GM12892 (cell line): ENCODE results near the gene CKS1B.

ENCODE experiments used
- POLR2A ChIP-seq: IDR thresholded peaks from 2 replicates; pipeline ENCODE4 v1.6.1; 2011; ENCODE audit warnings: low read depth, low read length, control low read depth
- POLR2AphosphoS5 ChIP-seq: IDR thresholded peaks from 2 replicates; pipeline ENCODE4 v1.6.1; 2011; ENCODE audit warnings: low read depth, low read length, control low read depth

DNA sequence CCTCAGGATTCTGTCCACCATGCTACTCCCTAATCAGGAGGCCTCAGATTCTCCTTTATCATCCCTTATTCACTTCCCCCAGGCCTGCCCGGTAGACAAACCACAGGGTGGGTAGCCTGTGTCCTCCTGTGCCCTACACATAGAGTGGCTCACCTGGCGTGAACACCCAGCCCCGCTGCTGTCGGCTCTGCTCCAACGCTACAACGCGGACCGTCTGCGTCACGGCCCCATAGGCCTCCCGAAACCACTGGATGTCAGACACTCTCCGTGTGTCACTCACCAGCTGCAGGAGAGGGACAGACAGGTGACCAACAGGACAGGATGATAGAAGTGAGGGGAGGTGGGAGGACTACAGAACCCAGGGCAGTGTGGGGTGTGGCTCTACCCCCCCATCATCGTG is 48.3 kb upstream of the CKS1B start:
- no peak for TF ChIP-seq POLR2A
- no peak for TF ChIP-seq POLR2AphosphoS5
